ENCODE measurements around the gene TCHH.
"Not testable (repeated sequence)": the region's sequence is repeated elsewhere in the genome, so short reads cannot be mapped to it uniquely, and the experiment has no call there.

Gene TCHH, protein sequence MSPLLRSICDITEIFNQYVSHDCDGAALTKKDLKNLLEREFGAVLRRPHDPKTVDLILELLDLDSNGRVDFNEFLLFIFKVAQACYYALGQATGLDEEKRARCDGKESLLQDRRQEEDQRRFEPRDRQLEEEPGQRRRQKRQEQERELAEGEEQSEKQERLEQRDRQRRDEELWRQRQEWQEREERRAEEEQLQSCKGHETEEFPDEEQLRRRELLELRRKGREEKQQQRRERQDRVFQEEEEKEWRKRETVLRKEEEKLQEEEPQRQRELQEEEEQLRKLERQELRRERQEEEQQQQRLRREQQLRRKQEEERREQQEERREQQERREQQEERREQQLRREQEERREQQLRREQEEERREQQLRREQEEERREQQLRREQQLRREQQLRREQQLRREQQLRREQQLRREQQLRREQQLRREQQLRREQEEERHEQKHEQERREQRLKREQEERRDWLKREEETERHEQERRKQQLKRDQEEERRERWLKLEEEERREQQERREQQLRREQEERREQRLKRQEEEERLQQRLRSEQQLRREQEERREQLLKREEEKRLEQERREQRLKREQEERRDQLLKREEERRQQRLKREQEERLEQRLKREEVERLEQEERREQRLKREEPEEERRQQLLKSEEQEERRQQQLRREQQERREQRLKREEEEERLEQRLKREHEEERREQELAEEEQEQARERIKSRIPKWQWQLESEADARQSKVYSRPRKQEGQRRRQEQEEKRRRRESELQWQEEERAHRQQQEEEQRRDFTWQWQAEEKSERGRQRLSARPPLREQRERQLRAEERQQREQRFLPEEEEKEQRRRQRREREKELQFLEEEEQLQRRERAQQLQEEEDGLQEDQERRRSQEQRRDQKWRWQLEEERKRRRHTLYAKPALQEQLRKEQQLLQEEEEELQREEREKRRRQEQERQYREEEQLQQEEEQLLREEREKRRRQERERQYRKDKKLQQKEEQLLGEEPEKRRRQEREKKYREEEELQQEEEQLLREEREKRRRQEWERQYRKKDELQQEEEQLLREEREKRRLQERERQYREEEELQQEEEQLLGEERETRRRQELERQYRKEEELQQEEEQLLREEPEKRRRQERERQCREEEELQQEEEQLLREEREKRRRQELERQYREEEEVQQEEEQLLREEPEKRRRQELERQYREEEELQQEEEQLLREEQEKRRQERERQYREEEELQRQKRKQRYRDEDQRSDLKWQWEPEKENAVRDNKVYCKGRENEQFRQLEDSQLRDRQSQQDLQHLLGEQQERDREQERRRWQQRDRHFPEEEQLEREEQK (N-terminal part only)

DNA sequence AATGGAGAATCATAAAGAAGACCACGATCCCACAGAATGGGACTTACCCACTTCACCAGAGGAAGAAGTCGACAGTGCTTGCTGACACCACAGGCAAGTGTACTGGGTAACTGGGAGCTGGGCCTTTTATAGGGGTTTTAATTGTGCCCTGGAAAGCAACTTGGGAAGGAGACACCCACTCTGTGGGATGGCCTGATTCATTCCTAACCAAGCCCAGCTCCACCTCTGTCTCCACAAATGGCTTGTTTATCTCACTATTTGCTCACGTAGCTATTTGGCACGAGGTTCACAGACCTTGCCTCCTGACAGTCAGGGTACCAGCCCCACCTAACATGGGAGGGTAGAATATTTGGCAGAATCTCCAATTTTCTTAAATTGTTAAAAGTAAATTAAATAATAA is at the start of gene TCHH:
TSS of gene TCHH (minus strand) at position 101 of the 400 bp plus-strand sequence. CDS start 1,364 bp downstream, outside the sequence.
- H3K27ac Mint-ChIP-seq, result no peak within 1 kb of the TSS
- DNase-seq, result no peak
- ATAC-seq, result no peak
- H3K4me3 Mint-ChIP-seq, result no peak within 1 kb of the TSS
- peaks cover 37% of the 10 kb centered on the region for H3K27me3 Mint-ChIP-seq
- H3K4me1 Mint-ChIP-seq, result no peaks in the 10 kb centered on the region
- H3K9me3 Mint-ChIP-seq, result no peaks in the 10 kb centered on the region

DNA sequence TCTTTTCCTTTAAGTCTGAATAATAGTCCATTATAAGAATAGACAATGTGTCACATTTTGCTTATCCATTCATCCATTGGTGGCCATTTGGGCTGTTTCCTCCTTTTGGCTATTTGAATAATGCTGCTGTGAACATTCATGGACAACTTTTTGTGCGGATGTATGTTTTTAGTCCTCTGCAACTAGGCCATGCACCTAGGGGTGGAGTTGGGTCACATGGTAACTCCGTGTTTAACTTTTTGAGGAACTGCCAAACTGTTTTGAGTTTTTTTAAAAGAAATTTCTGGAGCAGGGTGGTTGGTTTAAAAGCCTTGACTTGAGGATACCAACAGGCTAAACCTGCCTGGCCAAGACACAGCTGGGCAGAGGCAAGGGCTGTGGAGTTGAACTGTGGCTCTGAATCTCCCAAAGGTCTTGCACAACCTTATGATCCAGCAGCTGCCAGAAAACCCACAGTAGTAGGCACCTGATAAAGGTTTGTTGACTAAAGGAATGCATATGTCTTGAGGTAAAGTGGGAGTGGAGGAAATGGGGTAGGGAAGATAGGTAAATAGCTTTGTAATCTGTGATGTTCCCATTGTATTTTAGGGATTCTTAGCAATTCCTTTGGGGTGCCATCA is 49.4 kb upstream of the TCHH start:
- Mint-ChIP-seq H3K27ac (no peak overlapping the region), H3K4me3 (no peak overlapping the region), H3K4me1 (peaks cover 18% of the 10 kb centered on the region), H3K27me3 (no peaks in the 10 kb centered on the region), H3K9me3 (no peaks in the 10 kb centered on the region)
- ATAC-seq (no peak), DNase-seq (no peak)

DNA sequence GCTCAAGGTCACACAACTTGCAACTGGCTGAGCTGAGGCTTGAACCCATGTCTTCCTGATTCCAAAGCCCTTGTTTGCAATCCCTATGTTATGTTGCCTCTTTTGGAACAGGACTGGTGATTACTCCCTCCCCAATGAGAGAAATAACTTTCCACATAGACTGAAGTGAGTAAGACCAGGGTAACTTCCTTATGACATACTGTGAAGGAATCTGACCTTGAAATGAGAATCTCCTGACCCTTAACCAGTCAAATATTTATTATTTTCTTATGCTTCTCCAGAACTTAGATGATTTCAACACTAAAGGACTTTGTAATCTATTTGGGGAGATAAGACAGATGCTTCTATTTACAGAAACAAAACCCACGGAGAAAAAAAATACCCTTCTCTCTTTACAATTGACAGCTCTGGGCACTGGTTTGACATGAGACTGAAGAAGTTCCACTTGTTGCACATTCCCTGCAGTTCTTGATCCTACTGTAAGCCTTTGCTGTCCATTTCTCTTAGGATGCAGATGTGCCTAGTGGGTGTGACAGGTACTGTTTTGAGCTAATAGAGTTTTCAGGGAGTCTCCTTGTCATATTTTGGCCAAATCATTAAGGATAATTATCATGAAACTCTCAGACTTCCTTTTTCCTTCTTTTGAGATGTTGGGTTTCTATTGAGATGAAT is 47.7 kb upstream of the TCHH start:
- Mint-ChIP-seq H3K9me3 (no peaks in the 10 kb centered on the region), H3K4me3 (no peak overlapping the region), H3K27me3 (no peaks in the 10 kb centered on the region), H3K4me1 (peaks cover 16% of the 10 kb centered on the region), H3K27ac (no peak overlapping the region)
- ATAC-seq (no peak), DNase-seq (no peak)

DNA sequence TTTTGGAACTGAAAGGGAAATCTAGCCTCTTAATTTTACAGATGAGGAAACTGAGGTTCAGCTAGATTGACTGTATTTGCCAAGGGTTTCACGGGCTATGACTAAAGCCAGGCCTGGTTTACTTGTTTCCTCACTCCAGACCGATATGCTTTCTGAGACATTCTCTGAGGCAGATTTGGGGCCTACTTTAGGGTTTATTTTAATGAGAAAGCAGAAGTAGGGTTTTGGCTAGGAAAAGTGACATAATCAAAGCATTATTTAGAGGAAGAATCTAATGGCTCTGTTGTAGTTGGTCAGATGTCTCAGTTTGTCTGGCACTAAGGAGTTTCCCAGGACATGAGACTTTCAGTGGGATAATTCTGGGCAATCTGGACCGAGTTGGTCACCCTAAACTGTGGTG is 45.3 kb upstream of the TCHH start:
- H3K27ac Mint-ChIP-seq, result no peak overlapping the region
- ATAC-seq (no peak), DNase-seq (no peak)
- H3K27me3 Mint-ChIP-seq, result no peaks in the 10 kb centered on the region
- H3K4me1 Mint-ChIP-seq, result peaks cover 3% of the 10 kb centered on the region
- no peak overlapping the region for H3K4me3 Mint-ChIP-seq
- H3K9me3 Mint-ChIP-seq, result no peaks in the 10 kb centered on the region

DNA sequence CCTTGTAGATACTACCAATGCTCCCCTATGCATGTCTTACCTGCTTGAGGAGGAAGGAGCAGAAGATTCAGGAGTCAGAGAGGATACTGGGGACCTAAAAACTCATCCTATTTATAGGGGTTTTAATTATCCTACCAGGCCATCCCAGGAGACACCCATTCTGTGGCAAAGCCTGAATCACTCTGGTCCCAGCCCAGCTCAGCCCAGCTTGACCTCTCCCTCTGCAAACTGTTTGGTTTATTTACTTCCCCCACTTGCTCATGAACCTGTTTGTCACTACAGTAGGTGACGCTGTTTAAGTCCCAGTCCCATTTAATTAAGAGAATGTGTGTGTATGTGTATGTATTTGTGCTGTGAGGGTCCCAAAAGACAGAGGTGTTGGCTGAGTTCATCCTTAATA is 43.9 kb upstream of the TCHH start, which contains the start of gene RPTN:
TSS of gene RPTN (minus strand) at position 85 of the 400 bp plus-strand sequence. CDS start 1,339 bp downstream, outside the sequence.
- H3K4me3 Mint-ChIP-seq, result no peak within 1 kb of the TSS
- DNase-seq (no peak), ATAC-seq (no peak)
- no peak within 1 kb of the TSS for H3K27ac Mint-ChIP-seq
- H3K9me3 Mint-ChIP-seq, result no peaks in the 10 kb centered on the region
- no peaks in the 10 kb centered on the region for H3K27me3 Mint-ChIP-seq
- no peaks in the 10 kb centered on the region for H3K4me1 Mint-ChIP-seq

DNA sequence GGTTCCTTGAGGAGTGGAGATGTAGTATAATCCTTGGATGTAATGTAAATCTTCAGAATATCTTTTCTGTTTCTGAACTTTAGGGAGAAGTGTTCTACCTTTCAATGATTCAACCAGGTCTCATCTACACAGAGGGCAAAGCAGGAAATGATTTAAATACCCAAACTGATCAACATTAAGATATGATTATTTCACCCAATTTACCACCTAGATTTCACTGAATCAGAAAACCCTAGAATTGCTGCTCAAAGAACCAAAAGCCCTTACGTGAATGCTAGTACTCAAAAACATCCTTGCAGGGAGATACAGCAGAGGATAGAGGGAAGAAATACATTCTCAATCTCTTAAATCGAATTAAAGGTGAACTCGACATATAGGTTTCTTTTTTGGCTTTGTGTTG is 38.8 kb upstream of the TCHH start:
- DNase-seq (no peak), ATAC-seq (no peak)
- Mint-ChIP-seq H3K4me3 (no peak overlapping the region), H3K9me3 (peaks cover 4 to 6% of the 10 kb centered on the region in 2 donors), H3K4me1 (no peaks in the 10 kb centered on the region), H3K27me3 (peaks cover 18% of the 10 kb centered on the region), H3K27ac (no peak overlapping the region)

DNA sequence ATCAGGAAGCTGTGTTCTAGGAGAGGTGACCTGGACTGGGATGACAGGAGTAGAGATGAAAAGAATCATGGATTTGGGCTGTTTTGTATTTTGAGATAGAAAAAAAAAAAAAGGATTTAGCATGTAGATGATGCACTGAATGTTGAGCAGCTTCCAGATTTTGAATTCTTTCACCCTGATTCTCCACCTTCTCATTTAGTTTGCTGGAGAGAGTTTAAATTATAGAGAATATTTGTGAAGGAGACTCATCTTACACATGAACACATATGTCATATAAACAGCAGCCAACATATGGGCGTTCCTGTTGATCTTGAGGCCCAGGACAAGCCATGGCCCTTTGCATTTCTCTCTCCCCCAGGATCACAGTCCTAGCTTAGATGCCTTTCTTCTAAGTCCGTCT is 36.4 kb upstream of the TCHH start:
- Mint-ChIP-seq H3K4me1 (no peaks in the 10 kb centered on the region), H3K27me3 (peaks cover 20% of the 10 kb centered on the region), H3K4me3 (no peak overlapping the region), H3K27ac (no peak overlapping the region), H3K9me3 (peaks cover 15% of the 10 kb centered on the region in 2 donors)
- DNase-seq (no peak), ATAC-seq (no peak)

DNA sequence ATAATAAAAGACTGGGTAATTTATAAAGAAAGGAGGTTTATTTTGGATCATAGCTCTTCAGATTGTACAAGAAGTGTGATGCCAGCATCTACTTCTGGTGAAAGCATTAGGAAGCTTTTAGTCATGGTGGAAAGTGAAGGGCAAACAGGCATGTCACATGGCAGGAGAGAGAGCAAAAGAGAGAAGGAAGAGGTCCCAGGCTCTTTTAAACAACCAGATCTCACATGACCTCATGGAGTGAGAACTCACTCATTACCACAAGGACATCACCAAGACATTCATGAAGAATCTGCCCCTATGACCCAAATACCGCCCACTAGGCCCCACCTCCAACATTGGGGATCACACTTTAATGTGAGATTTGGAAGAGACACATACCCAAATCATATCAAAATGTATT is 33.7 kb upstream of the TCHH start:
- ATAC-seq, result no peak
- DNase-seq, result no peak
- no peak overlapping the region for H3K27ac Mint-ChIP-seq
- H3K4me3 Mint-ChIP-seq, result no peak overlapping the region
- H3K27me3 Mint-ChIP-seq, result peaks cover 35% of the 10 kb centered on the region
- peaks cover 24 to 29% of the 10 kb centered on the region in 2 donors for H3K9me3 Mint-ChIP-seq
- H3K4me1 Mint-ChIP-seq, result no peaks in the 10 kb centered on the region

DNA sequence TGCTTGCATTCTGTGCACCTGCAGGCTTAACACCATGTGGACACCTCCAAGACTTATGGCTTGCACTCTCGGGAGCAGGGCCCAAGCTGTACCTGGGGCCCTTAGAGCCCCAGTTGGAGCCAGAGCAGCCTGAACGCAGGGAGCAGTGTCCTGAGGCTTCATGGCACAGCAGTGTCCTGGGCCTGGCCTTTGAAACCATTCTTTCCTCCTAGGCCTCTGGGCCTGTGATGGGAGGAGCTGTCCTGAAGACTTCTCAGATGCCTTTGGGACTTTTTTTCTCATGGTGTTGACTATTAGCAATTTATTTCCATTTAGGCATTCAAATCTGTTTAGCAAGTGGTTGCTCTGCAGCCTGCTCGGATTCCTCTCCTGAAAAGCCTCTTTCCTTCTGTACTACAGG is 32.8 kb upstream of the TCHH start:
- H3K4me3 Mint-ChIP-seq, result no peak overlapping the region
- ATAC-seq (no peak), DNase-seq (no peak)
- no peak overlapping the region for H3K27ac Mint-ChIP-seq
- peaks cover 24 to 29% of the 10 kb centered on the region in 2 donors for H3K9me3 Mint-ChIP-seq
- H3K4me1 Mint-ChIP-seq, result peaks cover 7% of the 10 kb centered on the region
- H3K27me3 Mint-ChIP-seq, result peaks cover 33% of the 10 kb centered on the region

DNA sequence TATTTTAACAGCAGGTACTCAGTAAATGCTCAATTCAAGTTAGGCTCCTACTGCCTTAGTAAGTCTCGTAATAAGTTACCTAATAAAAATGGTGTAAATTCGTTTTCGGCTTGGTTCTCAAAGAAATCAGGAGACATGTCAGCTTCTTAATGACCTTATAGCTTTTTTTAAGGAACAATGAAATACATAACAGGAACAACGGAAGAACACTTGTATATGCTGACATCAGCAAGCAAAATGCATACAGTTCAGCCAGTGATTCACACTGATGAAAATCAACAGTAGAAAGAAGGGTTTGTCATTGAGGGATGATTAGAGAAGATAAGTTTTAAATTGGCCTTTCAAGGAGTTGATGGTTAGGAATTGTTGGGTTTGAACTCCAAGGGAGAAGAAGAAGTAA is 30.5 kb upstream of the TCHH start:
- peaks cover 24 to 29% of the 10 kb centered on the region in 2 donors for H3K9me3 Mint-ChIP-seq
- H3K4me1 Mint-ChIP-seq, result peaks cover 8% of the 10 kb centered on the region
- no peak overlapping the region for H3K27ac Mint-ChIP-seq
- H3K4me3 Mint-ChIP-seq, result no peak overlapping the region
- ATAC-seq (no peak), DNase-seq (no peak)
- peaks cover 27% of the 10 kb centered on the region for H3K27me3 Mint-ChIP-seq

DNA sequence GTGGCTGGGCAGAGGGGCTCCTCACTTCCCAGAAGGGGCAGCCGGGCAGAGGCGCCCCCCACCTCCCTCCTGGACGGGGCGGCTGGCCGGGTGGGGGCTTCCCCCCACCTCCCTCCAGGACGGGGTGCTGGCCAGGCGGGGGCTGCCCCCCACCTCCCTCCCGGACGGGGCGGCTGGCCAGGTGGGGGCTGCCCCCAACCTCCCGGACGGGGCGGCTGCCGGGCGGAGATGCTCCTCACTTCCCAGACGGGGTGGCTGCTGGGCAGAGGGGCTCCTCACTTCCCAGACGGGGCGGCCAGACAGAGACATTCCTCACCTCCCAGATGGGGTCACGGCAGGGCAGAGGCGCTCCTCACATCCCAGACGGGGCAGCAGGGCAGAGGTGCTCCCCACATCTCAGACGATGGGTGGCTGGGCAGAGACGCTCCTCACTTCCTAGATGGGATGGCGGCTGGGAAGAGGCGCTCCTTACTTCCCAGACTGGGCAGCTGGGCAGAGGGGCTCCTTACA is 29.5 kb upstream of the TCHH start:
- H3K4me1 Mint-ChIP-seq, DNase-seq, H3K27ac Mint-ChIP-seq, ATAC-seq, H3K4me3 Mint-ChIP-seq: not testable (repeated sequence)
- Mint-ChIP-seq H3K9me3 (peaks cover 24 to 29% of the 10 kb centered on the region in 2 donors), H3K27me3 (peaks cover 33% of the 10 kb centered on the region)

DNA sequence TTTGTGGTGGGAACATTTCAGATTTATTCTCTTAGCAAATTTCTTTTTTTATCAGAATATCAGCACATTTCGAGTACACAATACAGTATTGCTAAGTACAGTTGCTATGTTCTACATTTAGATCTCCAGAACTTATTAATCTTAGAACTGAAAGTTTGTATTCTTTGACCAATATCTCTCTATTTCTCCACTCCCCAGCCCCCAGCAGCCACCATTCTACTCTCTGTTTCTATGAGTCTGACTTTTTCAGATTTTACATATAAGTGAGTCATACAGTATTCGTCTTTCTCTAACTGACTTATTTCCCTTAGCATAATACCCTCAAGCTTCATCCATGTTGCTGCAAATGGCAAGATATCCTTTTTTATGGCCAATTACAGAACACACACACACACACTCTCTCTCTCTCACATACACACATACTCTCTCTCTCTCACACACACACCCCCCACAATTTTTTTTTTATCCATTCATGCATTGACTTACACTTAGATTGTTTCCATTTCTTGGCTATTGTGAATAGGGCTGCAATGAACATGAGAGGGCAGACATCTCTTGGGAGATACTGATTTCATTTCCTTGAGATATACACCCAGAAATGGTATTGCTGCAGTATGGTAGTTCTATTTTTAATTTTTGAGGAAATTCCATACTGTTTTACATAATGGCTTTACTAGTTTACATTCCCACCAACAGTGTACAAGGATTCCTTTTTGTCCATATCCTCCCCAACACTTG is 28.1 kb upstream of the TCHH start:
- ATAC-seq (peak; percentile 99), DNase-seq (peak in 1 of 2 donors; percentile 45)
- no peak overlapping the region for H3K27ac Mint-ChIP-seq
- peaks cover 39% of the 10 kb centered on the region for H3K27me3 Mint-ChIP-seq
- peaks cover 8% of the 10 kb centered on the region for H3K4me1 Mint-ChIP-seq
- peak overlapping the region in 1 of 2 donors; percentile 7 for H3K4me3 Mint-ChIP-seq
- H3K9me3 Mint-ChIP-seq, result peaks cover 11 to 18% of the 10 kb centered on the region in 2 donors

DNA sequence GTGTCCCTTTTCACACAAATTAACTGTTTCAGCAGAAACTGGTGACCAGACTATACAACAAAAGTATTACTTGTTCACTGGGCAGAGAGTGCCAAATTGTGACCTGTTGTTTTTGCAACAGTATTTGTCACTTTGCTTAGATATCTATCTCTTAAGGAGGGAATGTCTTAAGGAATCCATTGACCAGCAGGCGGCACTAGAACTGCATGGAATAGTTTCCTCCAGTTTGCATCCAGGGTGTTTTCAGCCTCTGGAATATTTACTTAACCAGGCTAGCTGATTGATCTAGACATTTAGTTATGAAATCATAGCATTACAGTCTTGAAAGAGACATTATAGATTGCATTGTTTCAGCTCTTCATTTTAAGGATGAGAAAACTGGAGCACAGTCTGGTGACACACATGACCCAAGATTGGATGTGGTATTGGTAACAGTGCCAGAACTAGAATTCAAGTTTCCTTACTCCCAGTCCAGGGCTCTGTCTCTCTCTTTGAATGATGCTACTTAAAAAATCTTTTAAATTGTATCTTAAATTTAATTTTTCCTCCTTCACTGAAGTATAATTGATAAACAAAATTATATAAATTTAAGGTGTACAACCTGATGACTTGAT is 26.8 kb upstream of the TCHH start:
- peaks cover 51% of the 10 kb centered on the region for H3K27me3 Mint-ChIP-seq
- no peak overlapping the region for H3K4me3 Mint-ChIP-seq
- no peak for ATAC-seq
- peaks cover 8% of the 10 kb centered on the region for H3K4me1 Mint-ChIP-seq
- H3K27ac Mint-ChIP-seq, result no peak overlapping the region
- peaks cover 9 to 17% of the 10 kb centered on the region in 2 donors for H3K9me3 Mint-ChIP-seq
- no peak for DNase-seq
